ENCODE data around the gene RHEB.

The RHEB gene

DNA sequence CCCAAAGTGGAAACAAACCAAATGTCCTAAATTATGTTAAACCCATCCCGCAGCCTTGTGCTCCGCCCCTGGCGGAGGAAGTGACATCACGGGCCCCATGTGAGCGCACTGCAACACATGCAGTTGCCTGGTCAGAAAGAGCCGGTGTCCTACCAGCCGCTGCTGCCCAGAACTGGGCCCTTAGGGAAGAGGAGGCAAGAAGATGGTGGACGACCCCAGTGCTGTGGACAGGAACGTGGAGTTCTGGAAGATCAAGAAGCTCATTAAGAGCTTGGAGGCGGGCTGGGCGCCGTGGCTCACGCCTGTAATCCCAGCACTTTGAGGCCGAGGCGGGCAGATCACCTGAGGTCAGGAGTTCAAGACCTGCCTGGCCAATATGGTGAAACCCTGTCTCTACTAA lies 18.0 kb downstream of the RHEB start:
- DNase-seq = no peak

DNA sequence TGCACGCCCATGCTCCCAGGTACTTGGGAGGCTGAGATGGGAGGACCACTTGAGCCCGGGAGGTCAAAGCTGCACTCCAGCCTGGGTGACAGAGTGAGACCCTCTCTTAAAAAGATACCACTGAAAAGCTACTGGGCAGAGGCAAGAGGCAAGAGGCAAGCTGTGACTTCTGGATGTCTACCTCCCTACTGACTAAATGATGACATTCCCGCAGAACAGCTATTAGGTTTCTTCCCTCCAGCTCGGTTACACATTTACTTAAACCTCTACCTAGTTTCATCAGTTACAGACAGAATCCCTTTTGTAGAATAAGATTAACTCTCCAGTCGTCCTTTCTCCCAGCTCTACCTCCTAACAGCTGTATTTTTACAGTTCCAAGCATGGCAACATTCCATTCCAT lies 21.2 kb downstream of the RHEB start:
- no peak for DNase-seq

DNA sequence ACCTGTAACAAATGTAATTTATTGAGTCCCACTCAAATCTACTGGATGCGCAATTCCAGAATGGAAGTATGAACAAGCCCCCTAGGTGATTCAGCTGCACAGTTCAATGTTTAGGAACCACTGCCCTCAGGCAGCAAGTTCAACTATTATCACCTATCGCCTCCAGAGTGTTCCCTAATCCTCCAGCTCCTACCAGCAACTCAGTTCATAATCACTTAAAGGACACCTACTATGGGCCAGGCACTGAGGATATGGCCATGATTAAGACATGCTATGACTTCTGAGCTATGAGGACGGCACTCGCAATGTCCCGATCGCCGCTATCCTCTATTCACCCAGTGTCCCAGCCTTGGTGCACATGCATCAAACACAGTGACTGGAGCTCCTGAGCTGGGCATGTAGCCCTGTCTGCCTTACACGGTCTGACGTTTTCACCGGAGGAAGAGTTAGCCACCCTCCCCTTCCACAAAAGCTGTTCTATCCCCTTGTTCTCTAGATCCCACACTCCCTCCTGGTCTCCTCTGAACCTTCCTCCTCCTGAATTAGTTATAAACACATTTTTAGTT lies 22.3 kb downstream of the RHEB start:
- no peak for DNase-seq

DNA sequence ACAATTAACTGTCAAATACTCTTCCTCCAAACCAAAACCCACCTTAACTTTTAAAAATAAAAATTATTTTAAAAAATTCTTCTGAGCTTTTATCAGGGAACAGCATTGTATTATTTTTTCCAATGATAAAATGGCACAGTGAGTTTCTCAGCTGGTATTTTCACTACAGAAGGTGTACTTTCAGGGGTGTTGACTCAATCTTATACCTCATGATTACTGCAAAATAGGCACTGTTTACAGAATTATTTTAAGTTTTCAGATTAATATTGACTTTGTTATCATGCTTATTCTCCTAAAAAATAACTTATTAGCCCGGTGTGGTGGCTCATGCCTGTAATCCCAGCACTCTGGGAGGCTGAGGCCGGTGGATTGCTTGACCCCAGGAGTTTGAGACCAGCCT lies 24.3 kb downstream of the RHEB start:
- DNase-seq = no peak

DNA sequence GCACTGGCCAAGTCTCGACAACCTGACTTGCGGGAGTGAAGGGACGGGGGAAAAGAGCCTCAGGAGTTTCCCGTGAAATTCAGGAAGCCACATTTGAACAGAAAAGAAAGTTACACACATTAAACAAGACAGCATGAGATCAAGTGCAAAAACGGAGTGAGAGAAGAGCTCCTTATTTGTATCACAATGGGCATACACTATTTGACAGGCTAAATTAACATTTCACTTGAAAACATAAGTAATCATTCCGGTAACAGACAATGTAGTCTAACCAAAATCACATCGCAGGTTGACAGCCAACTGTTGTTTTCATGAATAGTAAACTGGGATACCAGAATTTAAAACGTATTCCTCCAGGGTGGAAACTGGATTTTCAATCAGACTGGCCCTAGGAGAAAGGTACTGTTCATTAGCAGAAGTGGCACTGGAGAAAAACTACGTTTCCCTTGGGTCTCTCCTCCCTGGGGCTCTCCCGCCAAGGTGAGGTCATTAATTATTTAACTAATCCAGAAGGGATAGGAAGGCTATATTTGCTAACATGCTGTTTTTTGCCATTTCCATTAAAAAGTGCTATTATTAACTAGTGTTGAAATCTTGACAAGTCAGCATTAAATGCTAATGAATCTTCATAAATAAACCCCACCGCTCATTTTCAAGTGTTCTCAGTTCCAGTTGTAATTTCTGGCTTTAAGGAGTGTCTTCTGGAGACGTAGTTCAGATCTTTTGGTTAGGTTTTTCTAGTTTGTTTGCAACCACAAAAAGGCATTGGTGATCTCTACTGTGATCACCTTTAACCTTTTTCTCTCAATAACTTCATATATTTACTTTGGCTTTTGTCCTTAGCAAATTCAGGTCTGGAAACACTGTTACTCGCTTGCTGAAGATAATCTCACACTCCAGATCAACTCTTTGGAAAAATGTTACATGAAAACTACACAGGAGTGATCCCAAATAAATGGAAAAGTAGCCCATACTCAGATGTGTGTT lies 25.1 kb downstream of the RHEB start:
- no peak for DNase-seq

DNA sequence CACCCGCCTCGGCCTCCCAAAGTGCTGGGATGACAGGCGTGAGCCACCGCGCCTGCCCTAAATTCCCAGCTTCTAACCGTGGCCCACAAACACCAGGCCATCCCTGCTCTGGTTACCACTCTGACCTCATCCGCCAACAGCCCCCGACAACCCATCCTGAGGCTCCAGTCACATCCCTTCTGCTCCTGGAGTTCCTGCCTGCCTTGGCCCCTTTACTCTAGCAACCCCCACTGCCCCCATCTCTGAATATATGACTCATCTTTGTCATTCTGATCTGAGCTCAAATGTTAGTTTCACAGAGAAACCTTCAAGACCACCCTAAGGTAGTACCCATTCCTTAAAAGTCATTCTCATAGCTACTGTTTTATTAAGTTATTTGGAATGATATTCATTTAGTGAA lies 26.6 kb downstream of the RHEB start:
- no peak for DNase-seq

DNA sequence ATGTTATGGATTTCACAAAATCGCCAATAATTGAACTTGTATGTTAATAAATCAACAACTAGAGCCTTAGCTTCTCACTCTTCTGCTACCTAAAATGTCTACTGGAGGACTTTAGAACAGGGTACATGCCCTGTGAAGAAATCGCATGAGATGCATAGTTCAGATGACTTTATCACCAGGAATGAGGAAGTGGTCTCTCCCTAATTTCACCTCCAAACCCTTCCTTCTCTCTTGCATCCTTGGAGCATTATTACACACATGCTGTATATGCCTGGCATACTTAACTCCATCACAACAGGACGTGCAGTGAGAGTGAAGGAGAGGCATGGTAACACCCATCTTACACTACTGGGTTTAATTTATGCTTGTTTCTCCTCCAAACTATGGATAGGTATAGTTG lies 27.8 kb downstream of the RHEB start:
- no peak for DNase-seq

DNA sequence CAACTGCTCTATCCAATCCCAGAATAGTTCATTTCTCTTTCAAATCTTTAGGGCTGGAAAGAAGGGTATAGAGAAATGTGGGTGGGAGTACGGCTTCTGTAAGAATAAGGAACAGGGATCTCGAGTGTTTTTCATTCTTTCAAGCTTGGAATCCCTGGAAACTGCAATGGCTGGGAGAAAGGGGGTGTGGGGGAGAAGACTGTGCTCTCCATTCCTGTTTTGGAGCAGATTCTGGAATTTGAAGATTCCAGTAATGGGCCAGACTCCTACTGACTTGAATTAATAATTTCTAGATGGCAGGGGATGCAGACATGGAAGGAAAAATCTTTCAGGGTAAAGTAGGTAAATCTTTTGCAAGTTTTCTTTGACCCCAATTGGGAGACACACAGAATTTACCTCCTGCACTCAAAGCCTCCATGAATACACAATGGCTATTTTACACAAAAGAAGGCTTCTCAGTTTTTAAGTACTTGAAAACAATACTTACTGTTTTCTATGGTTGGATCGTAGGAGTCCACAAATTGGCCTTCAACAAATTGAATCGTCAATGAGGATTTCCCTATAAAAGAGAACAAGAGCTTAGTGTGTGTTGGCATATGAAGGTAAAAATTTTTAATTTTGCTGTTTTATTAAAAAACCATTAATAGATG lies 29.1 kb downstream of the RHEB start:
- DNase-seq = no peak

DNA sequence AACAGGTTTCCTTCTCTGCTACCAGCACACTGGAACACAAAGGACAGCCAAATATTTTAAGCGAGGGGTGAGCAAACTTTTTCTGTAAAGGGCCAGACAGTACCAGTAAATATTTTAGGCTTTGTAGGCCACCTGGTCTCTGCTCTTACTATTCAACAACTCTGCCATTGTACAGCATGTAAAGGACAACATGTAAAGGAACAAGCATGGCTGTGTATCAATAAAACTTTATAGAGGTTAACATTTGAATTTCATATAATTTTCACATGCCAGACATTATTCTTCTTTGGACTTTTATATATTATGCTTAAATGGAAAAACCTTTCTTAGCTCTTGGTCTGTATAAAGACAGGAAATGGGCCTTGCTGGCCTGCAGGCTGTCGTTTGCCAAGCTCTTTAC lies 30.2 kb downstream of the RHEB start:
- no peak for DNase-seq

DNA sequence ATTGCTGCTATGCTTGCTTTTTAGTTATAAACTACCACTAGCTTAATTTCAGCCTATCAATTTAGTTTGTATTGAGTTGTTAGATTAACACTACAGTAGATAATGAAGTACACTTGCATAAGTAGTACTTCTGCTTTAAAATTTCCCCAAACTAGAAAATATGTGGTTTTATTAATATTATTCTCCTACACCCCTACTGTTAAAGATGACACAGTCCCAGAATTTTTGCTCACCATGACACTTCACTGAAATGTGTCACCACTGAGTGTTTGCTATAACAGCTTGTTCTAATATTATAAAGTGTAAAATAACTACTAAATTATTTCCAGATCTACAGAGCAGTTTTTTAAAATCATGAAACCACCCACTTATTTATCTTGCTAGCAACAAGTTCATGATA lies 31.6 kb downstream of the RHEB start:
- DNase-seq = no peak

DNA sequence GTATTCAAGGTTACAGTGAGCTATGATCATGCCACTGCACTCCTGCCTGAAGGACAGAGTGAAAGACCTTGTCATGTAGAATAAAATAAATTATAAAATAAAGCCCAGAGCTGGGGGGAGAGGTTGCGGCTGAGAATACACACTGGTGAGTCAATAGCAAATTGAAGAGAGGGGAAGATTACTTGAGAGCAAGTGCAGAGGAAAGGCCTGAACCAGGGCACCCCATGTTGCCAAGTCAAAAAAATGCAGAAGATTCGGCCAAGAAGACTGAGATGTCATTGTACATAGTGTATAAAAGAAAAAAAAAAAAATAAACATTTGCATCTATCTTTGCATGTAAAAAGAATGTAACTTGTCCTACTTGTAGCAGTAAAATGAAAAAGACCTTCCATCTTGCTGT lies 32.5 kb downstream of the RHEB start:
- DNase-seq = no peak

DNA sequence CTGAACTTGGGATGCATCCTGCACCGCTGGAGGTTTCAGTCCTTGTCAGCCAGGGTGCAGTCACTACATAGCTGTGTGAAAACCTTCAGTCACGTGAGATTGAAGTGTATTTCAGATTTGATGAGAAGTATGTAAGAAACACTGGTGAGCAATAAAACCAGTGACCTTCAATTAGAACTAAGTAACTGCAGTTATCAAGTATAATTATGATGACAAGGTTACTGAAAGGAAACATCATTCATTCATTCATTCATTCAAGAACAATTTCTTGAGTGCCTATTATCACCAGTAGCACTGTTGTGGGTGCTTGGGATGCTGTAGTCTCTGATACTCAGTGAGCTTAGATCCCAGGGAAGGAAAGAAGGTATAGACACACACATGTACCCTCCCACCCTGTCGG lies 33.6 kb downstream of the RHEB start:
- no peak for DNase-seq

DNA sequence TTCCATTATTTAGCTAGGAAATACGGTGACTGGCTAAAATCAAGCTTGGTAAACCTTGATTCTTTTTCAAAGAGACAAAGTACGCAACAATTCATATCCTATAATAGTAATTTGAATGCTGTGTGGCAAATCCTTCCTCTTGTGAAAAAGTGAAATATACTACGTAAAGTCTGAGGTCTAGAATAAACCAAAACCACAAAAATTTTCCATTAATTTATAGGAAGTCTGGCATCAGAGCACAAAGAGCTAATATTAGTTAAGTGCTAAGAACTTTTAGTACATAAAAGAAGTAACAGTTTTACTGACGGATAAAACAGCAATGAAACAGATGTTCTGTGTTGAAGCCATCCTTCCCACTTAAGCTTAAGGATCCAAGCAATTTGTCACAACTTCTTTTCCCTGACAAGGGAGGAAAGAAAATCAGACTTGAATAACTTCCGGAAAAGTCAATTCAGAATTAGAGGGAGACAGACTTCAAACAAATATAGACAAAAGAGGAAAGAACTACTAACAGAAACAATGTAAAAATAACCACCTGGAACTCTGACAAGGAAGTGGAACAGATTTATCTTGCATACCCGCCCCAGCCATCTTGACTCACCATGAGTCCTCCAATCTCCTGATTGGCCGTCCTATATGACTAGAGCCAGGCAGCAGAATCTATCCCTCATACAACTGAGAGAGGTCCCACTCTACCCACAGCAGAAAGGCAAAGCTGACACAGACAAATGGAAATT lies 34.6 kb downstream of the RHEB start:
- no peak for DNase-seq

DNA sequence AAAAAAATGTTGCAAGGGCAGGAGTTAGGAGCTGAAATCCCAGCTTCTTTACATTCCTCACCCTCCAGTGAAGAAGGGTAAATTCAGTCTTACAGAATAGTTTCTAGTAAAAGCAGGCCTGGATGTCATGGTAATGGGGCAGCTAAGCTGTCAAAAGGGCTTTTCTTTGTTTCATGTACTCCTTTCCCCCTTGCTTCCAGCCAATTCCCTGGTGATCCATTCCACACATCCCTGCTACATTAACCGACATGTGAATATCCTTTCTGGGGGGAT lies 36.0 kb downstream of the RHEB start:
- DNase-seq = no peak

DNA sequence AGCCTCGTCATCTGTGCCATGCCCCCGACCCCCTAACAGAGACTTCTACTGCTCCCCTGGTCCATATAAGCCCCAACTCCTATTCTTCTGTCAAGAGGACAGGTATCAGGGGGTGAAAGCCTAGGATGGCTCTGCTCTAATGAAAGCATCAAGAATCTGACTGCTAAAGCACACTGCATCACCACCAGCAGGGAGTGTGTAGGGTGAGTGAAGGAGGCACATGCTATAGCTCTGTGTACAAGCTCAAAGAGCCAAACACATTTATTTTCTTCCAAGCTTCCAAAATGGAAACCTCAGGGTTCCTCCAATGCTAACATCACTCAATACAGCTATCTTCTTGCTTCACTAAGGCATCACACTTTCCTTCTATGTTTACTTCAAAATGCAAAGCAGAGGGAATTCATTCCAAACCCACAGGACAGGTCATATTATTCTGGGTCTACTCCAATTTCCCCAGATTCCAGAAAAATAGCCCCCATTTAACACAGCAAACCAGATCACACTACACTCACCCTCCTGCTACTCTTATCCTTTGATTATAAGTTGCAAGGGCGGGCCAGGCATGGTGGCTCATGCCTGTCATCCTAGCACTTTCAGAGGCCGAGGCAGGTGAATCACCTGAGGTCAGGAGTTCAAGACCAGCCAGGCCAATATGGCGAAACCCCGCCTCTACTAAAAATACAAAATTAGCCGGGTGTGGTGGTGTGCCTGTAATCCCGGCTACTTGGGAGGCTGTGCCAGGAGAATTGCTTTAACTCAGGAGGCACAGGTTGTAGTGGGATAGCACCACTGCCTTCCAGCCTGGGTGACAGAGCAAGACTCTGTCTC lies 36.6 kb downstream of the RHEB start:
- DNase-seq = no peak

DNA sequence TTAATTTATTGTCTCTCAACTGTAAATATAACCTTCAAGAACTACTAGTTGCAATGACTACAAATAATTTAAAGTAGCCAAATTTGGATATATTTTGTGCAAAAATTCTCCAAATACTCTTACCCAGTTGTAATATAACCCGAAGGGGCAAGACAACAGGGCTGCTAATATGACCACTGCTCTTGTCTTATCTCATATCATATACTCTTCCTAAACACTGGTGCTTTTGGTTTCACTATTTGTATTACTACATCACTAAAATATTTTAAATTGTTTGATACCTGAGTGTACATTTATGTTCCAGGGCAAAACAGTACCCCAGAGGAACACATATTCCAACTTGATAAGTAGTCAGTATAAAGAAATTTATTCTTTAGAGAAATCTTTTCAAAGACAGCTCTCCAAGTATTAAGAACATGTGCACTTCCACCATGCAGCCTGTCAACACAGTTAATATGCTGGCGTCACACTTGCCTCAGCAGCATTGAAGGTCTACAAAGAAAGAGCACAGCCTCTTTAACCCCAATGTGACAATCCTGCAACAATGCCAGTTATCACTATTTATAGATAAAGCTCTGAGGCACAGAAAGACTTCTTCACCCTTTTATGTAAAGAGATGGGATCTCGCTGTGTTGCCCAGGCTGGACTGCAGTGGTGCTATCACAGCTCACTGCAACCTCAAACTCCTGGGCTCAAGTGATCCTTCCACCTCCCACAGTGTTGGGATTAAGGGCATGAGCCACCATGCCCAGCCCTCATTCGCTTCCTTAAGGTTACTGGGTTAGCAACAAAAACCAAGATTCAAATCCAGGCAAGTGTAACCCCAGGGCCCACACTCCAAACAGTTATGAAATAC lies 37.8 kb downstream of the RHEB start:
- DNase-seq = no peak

DNA sequence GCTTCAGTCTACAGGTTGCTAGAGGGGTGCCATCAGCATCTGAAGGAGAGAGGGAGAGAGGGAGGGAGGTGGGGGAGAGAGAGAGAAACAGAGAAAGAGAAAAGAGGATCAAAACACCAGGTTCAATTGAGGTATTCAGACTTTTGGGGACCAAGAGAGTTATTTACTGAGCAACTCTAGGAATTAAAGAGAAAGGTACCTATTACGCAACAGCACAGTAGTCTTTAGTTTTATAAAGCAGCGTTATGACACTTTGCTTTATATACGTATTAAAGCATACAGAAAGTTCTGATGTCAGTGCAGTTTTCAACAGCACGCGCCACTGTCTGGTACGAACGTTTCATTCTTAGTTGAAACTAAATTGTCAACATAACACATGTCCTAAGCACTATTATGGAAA lies 41.8 kb downstream of the RHEB start:
- no peak for DNase-seq

DNA sequence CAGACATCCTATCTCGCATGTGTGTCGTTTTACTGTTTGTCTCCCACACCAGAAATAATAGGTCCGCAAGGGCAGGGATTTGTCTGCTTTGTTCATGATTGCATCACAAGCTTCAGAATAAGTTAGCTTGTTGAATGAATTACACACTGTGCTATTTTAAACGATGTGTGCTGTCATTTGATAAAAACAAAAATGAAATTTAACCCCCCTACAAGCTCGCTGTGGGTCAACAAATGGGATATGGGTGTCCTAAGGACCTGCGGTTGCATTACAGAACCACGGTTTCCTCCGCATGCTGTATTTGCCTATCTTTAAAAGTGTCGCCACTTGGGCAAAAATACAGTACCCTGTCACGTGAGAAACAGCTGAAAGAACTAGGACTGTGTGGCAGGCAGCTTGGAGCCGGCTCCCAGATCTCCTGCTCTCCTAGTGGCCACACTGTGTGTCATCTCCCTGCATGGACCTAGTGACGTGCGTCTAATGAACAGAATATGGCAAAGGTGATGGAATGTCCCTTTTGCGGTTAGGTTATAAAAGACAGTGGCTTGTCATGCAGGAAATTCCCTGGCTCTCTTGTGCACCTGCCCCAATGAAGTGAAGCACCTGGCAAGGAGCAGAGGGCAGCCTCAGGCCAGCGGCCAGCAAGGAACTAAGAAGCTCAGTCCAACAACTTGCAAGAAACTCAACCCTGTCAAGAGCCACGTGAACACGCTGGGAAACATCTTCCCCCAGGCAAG lies 46.9 kb downstream of the RHEB start:
- DNase-seq = no peak

DNA sequence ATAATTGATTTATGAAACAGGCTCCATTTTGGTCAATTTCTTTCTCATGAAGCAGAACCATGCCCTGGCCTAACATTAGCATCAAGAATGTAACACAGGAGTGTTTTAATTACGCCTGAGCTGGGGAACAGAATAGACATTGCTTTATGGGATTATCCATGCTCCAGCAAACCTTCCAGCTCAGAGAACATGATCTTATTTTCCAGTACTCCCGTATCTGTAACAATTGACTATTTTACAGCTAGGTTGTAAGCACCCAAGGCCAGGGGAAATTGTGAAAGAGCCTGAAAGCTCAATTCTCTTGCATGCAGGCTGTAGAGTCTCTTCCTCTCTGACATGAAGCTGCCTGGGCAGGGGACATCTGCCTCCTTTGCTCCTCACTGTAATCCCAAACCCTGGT lies 49.0 kb downstream of the RHEB start:
- DNase-seq = no peak

DNA sequence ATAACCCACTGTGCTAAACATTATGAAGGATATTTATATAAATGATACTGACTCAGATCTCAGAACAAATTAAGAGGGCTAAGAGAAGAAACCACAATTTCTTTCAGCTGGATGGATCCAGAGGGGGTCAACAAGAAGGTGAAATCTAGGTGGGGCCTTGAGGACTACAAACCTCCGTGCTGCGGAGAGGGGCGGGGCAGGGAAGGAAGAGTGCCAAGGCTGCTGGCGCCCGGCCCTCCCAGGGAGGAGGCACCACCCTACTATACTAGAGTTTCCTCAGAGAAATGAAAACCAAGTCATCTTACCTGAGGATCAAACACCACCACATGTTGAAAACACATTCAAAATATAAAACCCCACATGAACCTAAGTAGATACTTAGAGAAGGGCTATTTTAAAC lies 50.4 kb downstream of the RHEB start:
- no peak for DNase-seq
